ENCODE results near the gene LARP6.

- no peak for TF ChIP-seq CTCF (IDR thresholded peaks at IDR 0.05)
- TF ChIP-seq EZH2 (IDR thresholded peaks at IDR 0.05; ENCODE audit: borderline replicate concordance, insufficient read depth, low read depth, low read length, poor library complexity, severe bottlenecking) = no peak
These were observed 9.7 kb upstream of the LARP6 start for GRCh38 chr15:70863450-70864218.
